Stimulated activated CD4-positive, alpha-beta T cell treated with anti-CD3 and anti-CD28 coated beads, Interleukin-1b, Interleukin-23, amount 100 ng/mL, for 4 hours (primary cell): Measurements from ENCODE around the gene FAM53A.
"Not testable (repeated sequence)": the region's sequence is repeated elsewhere in the genome, so short reads cannot be mapped to it uniquely, and the experiment has no call there.

Experiments used
- DNase-seq, 2 donors: peaks; one replicate each; pipeline ENCODE4 v3.0.0-alpha.2; 2020; ENCODE audit warnings: low read depth in 2 of 2

FAM53A gene

DNA sequence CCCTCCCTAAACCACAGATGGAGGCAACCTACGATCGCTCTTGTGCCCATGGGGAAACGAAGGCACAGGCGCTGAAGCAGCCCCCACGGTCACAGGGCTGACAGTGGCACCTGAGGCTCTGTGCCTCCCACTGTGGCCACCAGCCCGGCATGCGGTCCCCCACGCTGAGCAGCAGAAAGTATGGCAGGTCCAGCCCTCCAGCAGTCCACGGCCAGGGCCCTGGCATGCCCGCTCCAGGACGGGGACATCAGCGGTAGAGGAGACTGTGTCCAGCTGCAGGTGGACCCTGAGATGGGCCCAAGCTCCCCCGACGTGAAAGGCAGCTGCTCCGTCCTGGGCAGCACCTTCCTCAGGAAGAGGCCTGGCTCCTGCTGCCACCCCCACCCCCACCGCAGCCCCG is 61.2 kb downstream of the FAM53A start:
- no peak for DNase-seq

- DNase-seq = no peak
Measured at GRCh38 chr4:1622238-1622637, 61.9 kb downstream of the FAM53A start.

GRCh38 chr4:1621526-1621925 is 62.6 kb downstream of the FAM53A start:
- DNase-seq = no peak

DNA sequence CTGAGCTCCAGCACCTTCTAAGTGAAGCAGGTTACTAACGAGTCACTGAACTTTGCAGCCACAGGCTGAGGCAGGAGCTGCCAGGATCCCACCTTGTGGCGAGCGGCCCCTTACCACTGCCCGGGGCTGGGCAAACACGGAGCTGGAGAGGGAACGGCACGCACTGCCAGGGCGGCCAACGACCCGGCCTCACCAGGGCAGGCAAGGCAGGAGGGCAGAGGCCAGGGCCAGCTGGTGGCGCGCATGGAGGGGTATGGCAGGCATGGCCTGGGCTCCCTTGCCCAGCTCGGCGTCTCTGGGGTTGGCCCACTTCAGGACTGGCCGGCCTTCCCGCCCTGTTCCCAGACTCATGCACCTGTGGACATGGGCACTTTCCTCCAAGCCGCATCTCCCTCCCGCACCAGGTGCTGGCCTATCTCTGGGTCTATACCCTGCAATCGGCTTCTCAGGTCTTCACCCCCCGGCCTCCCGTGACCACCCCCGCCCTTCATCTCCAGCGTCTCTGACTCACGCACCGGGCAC is 64.9 kb downstream of the FAM53A start:
- DNase-seq = no peak

DNA sequence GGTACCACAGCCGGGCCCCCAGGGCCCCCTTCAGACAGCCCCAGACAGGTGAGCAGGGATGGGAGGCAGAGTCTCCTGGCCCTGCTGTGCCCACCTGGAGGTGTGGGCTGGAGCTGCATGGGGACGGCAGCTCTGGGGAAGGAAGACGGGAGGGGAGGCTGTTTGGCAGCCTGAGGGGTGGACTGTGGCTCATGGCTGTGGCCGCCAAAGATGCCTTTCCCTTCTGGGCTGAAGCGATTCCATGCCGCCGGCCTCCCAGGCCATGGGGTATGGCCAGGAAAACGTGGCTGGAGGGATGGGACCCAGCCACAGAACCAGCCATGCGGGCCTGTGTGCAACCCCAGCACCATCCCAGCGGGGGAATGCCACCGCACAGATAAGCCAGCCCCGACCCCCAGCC is 65.7 kb downstream of the FAM53A start:
- DNase-seq = no peak

DNA sequence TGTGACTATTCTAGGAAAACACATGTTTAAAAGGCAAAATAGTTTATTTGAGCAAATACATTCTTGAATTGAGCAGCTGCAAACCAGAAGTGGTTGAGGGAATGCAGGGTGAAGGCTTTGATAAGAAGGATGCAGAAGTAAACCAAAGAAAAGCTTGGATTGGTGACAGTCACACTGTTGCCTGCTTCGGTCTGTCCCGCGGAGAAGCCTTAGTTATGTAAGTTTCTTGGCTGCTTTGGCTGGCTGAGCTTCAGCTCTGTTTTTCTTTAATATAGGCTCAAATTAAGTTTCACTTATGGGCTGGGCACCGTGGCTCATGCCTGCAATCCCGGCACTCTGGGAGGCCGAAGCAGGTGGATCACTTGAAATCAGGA is 67.6 kb downstream of the FAM53A start:
- no peak for DNase-seq

- DNase-seq = no peak
Measured at GRCh38 chr4:1615786-1616556, 68.1 kb downstream of the FAM53A start.

GRCh38 chr4:1614854-1615595 is 69.1 kb downstream of the FAM53A start:
- DNase-seq = no peak

GRCh38 chr4:1614502-1614853 is 69.6 kb downstream of the FAM53A start:
- no peak for DNase-seq

- DNase-seq = no peak
Measured at GRCh38 chr4:1614049-1614448, 70.1 kb downstream of the FAM53A start.

DNA sequence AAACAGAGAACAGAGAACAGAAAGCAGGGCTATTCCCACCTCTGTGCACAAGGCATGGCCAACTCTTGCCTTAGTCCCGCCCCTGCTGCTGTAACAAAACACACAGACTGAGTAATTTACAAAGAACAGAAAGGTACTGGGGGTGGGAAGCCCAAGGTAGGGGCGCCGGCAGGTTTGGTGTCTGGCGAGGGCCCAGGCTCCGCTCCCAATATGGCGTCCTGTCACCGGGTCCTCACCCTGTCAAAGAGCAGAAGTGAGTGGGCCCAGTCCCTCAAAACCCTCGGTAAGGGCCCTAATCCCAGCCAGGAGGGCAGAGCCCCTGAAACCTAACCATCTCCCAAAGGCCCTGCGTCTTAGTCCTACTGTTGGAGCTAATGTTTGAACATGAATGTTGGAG is 71.0 kb downstream of the FAM53A start:
- no peak for DNase-seq

DNA sequence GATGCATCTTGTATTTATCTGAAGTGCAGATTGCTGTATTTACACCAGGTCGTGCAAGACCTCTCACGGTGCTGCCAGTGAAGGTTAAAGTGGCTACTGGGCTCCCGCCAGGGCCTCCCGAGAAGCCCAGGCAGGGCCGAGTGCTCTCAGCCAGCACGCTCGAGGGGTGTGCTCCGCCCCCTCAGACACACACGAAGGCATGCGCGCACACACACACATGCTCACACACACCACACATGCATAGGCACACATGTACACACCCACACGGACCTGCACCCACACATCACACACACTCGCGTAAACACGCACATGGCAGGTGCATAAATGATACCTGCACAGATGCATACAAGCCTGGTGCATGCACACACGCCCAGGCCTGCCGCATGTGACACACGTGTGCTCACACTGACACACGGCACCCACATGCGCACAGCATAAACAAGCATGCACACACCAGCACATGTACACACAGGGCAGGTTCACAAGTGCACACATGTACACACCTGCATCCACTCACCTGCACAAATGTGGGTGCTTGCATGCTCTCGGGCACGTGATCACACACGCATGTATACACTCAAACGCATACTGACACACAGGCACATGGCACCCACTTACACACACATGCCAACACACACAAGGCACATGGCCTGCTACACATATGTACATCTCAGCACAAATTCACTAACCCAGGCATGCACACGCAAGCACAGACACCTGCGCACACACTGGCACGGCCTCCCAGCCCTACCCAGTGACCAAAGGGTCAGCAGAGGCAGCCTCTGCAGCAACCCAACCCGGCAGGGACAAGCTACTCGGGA is 71.6 kb downstream of the FAM53A start:
- DNase-seq = no peak

- no peak for DNase-seq
Measured at GRCh38 chr4:1611501-1611870, 72.6 kb downstream of the FAM53A start.

- no peak for DNase-seq
Measured at GRCh38 chr4:1610791-1611500, 73.2 kb downstream of the FAM53A start.

GRCh38 chr4:1609901-1610790 is 74.0 kb downstream of the FAM53A start:
- no peak for DNase-seq

DNA sequence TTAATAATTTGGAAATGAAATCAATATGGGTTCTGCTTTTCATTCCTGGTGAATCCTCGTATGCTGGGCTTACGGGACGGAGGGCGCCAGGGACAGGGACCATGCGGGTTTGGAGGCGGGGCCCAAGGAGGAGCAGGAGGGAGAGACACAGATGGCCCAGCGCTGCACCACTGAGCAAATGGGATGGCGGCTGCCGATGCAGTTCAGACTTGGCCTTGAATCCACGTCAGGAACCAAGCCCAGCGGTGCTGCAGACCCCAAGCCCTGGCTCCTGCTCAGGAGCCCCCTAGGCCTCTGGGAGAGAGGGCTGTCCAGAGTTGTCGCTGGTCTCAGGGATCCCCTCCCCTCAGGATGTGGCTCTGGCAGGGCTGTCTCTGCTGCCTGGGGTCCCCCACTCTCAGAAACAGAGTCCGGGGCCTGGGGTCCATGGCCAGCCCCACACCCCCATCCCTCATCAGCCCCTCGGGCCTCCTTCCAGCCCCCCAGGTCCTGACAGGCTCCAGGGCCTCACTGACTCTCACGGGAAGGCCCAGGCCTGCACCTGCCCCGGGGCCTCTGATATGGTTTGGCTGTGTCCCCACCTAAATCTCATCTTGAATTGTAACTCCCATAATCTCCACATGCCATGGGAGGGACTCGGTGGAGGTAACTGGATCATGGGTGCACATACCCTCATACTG is 75.2 kb downstream of the FAM53A start:
- DNase-seq = no peak

DNA sequence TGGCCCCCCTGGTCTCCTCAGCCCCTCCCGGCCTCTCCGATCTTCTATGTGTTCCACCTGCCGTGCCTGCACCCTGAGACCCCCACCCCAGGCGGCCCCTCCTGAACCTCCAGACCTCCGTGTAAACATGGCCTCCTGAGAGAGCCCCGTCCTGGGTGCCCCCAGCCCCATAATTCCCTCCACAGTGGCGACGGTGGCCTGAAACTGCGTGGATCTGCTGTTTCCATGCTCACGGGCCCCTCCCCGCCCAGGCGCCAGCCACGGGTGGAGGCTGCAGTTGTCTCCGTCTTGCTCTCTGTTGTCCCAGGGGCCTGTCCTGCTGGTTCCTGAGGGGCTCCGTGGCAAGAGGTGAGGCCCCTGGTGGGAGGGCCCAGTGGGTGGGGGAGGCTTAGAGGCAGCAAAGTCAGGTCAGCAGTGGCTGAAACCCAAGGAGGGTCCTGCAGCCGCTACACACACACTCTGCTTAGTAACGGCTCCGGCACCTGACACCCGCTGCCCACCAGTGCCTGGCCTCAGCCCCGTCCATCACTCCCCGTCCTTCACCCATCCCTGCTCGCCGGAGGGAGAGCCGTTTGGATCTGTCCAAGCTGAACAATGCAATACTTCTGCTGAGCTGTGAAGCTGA is 75.8 kb downstream of the FAM53A start:
- DNase-seq = no peak

- DNase-seq = not testable (repeated sequence)
Measured at GRCh38 chr4:1607436-1608195, 76.5 kb downstream of the FAM53A start.

DNA sequence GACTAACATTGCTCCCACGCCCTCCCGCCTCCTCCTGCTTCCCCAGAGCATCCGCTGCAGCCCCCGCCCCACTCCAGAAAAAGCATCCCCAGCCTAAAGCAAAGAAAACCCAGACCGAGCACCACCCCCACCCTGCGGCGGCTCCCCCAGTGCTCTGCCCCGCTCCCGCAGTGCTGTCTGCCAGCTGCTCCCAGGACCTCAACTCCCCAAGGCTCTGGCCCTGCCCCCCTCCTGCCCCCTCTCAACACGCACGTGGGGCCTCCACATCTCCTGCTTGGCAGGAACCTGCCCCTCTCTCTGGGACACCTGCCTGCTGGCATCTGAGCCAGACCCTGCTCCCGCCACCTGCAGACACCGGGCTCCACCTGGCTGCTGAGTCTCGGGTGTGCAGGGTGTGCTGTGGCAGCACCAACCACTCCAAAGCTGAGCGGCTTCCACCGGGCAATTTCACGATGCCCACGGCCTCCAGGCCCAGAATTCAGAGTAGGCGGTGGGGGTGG is 79.4 kb downstream of the FAM53A start:
- DNase-seq = no peak
